Amniotic epithelial cell (primary cell): ENCODE measurements around the gene KATNAL1.

Experiments
- DNase-seq: peaks from one replicate; pipeline ENCODE4 v3.0.0-alpha.2; 2010; ENCODE audit warnings: low read depth

Gene KATNAL1

GRCh38 chr13:30163441-30163840, 143.9 kb downstream of the KATNAL1 start:
- DNase-seq, result no peak

- DNase-seq, result peak; percentile 76
Observed at GRCh38 chr13:30159446-30159839, 147.9 kb downstream of the KATNAL1 start.

GRCh38 chr13:30158774-30159445, 148.4 kb downstream of the KATNAL1 start:
- DNase-seq, result peak; percentile 60

- no peak for DNase-seq
Observed at GRCh38 chr13:30157616-30157993, 149.7 kb downstream of the KATNAL1 start.

GRCh38 chr13:30156826-30157615, 150.3 kb downstream of the KATNAL1 start:
- no peak for DNase-seq

GRCh38 chr13:30156270-30156669, 151.1 kb downstream of the KATNAL1 start:
- no peak for DNase-seq

GRCh38 chr13:30154931-30155330, 152.4 kb downstream of the KATNAL1 start:
- DNase-seq, result no peak

GRCh38 chr13:30154531-30154930, 152.8 kb downstream of the KATNAL1 start:
- DNase-seq, result no peak

- DNase-seq, result peak; percentile 41
Observed at GRCh38 chr13:30153545-30154426, 153.6 kb downstream of the KATNAL1 start.
